BJ (cell line): ENCODE data around the gene C10orf143. TPM values are rescaled to one million over a fixed set of nuclear protein-coding genes. Genes with fewer than 3 reads are reported as not detected.
"Not testable (repeated sequence)": the region's sequence is repeated elsewhere in the genome, so short reads cannot be mapped to it uniquely, and the experiment has no call there.

Experiments
- CTCF ChIA-PET: fragments of 350-600 bp; formaldehyde crosslinking; extraction: SDS; loops from one replicate; lab custom pipeline; 2021; ENCODE audit warnings: antibody characterized with exemption, inconsistent platforms; lab: Yijun Ruan, JAX
- POLR2A ChIA-PET: fragments of 300-600 bp; sonication (Branson Sonifier 250); formaldehyde crosslinking; extraction: SDS; loops from one replicate; lab custom pipeline; 2021; ENCODE audit warnings: antibody characterized with exemption; lab: Charles Lee
- DNase-seq: peaks from one replicate; pipeline ENCODE4 v3.0.0-alpha.2; 2011; ENCODE audit warnings: low read depth
- H3K27me3 ChIP-seq: 2 replicates; pipeline ENCODE4 v1.6.0; 2011; ENCODE audit warnings: low read length; ENCODE audit not compliant: control insufficient read depth, insufficient read depth
- H3K36me3 ChIP-seq: 2 replicates; pipeline ENCODE4 v1.5.1; 2011; ENCODE audit warnings: low read length; ENCODE audit not compliant: control insufficient read depth, insufficient read depth
- H3K4me3 ChIP-seq: 2 replicates; pipeline ENCODE4 v1.5.1; 2011; ENCODE audit warnings: low read depth, mild to moderate bottlenecking, control low read depth, low read length
- CTCF ChIP-seq: IDR thresholded peaks from 2 replicates; pipeline ENCODE4 v1.5.1; 2011; ENCODE audit warnings: low read depth, mild to moderate bottlenecking, control low read depth, inconsistent platforms, low read length, moderate library complexity; ENCODE audit not compliant: insufficient read depth
- polyA plus RNA-seq: library from polyadenylated mRNA; depleted of rRNA; stranded (reverse); fragments of >200 nt; gene quantifications from 2 replicates; pipeline ENCODE4 v1.2.3, GENCODE V29; 2011

The C10orf143 gene
- polyA plus RNA-seq, 1 experiment, result 2.0 TPM

GRCh38 chr10:130111852-130112180, 1.2 kb upstream of the C10orf143 start:
- H3K4me3 ChIP-seq, result peak overlapping the region; percentile 75
- no peak for TF ChIP-seq CTCF
- ChIA-PET POLR2A (no interaction called here), CTCF (interaction anchor here (0.5 to 4.8 kb wide), 4 partner anchors 12 to 166 kb away, joined by 3 to 32 read pairs (median 4); partner anchors contain the start of gene GLRX3)
- no peak for DNase-seq
- H3K27me3 ChIP-seq, result no peaks in the 10 kb centered on the region
- H3K36me3 ChIP-seq, result no peaks in the 10 kb centered on the region

- TF ChIP-seq CTCF, result no peak
- Histone ChIP-seq H3K4me3 (peak overlapping the region; percentile 75), H3K27me3 (no peaks in the 10 kb centered on the region), H3K36me3 (no peaks in the 10 kb centered on the region)
- peak; percentile 86 for DNase-seq
- POLR2A ChIA-PET, result interaction anchor here (0.6 to 1.3 kb wide), 4 partner anchors 25 to 480 kb away, joined by 3 to 7 read pairs (median 5); partner anchors contain the start of gene GLRX3
- CTCF ChIA-PET, result interaction anchor here (0.5 to 4.8 kb wide), 9 partner anchors 13 to 167 kb away, joined by 3 to 32 read pairs (median 4); partner anchors contain the start of gene GLRX3
These were observed 652 bp upstream of the C10orf143 start for GRCh38 chr10:130111113-130111851.

GRCh38 chr10:130109796-130110245, 809 bp downstream of the C10orf143 start:
- TF ChIP-seq CTCF, result peak; percentile 87
- CTCF ChIA-PET, result interaction anchor here (0.6 to 4.8 kb wide), 23 partner anchors 8 to 771 kb away, joined by 3 to 32 read pairs (median 3); partner anchors contain the start of gene GLRX3
- Histone ChIP-seq H3K36me3 (no peaks in the 10 kb centered on the region), H3K27me3 (no peaks in the 10 kb centered on the region), H3K4me3 (peak overlapping the region; percentile 75)
- DNase-seq, result peak; percentile 63
- POLR2A ChIA-PET, result no interaction called here

DNA sequence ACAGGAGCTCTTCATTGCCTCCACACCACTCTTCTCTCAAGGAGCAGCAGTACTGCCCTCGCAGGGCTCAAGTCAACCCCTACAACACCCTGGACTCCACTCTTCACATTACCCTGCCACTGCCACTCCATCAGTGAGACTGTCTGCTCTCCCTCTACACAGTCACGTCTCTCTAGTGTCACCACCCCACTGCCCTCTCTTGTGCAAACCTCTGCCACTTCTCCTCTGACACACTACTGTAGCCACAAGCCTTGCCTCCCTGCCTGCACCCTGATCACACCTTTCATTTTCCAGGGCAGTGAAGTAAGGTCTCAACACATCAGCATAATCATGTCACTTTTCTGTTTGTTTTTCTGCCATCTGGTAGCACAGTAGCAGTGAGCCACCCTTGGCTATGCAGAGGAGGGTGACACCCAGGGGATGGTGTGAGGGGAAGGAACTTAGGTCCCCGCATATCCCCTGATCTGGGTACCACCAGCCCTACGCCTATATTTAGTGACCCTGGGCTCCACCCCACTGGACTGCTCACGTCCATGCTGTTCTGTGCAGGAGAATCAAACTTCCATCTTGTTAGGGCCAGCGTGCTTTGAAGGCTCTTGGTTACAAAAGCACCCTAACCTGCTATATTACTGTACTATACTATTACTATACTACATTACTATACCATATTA, 1.6 kb downstream of the C10orf143 start:
- no peak for DNase-seq
- Histone ChIP-seq H3K27me3 (no peaks in the 10 kb centered on the region), H3K36me3 (no peaks in the 10 kb centered on the region), H3K4me3 (peak overlapping the region; percentile 75; the same call in 1 of the 2 replicates)
- ChIA-PET POLR2A (no interaction called here), CTCF (interaction anchor here (0.8 to 4.8 kb wide), 13 partner anchors 10 to 134 kb away, joined by 3 to 32 read pairs (median 3); no protein-coding TSS in a partner anchor)
- TF ChIP-seq CTCF, result no peak

GRCh38 chr10:130108146-130108545, 2.5 kb downstream of the C10orf143 start:
- POLR2A ChIA-PET, H3K4me3 ChIP-seq, DNase-seq, H3K36me3 ChIP-seq, H3K27me3 ChIP-seq: not testable (repeated sequence)
- CTCF ChIA-PET, result interaction anchor here (2.9 kb wide), 1 partner anchor 20 kb away, joined by 8 read pairs; no protein-coding TSS in a partner anchor
